ENCODE results near the gene OR56B1.

GRCh38 chr11:5705688-5706087 lies 30.6 kb upstream of the OR56B1 start:
- TF ChIP-seq EP300 (IDR thresholded peaks at IDR 0.05) (no peak), CTCF (IDR thresholded peaks at IDR 0.05) (no peak), POLR2A (IDR thresholded peaks at IDR 0.05; ENCODE audit: low read depth) (no peak), POLR2AphosphoS5 (IDR thresholded peaks at IDR 0.05) (no peak)
